Esophagus muscularis mucosa (tissue), 3 donors: Measurements from ENCODE around the gene GALC.

ENCODE experiments used
- EP300 ChIP-seq: sonication (generic); formaldehyde crosslinking; IDR thresholded peaks from one replicate; pipeline ENCODE4 v1.6.1; 2017; ENCODE audit warnings: antibody characterized with exemption
- TF ChIP-seq, protein P1 (sequence below), 3 experiments: fragments of 200-600 bp in 2 of 3; fragments of 450-650 bp in 1 of 3; sonication (generic) in 2 of 3; IDR thresholded peaks; one replicate each; pipeline ENCODE4 v1.5.1; 2017 to 2019; ENCODE audit warnings: antibody characterized with exemption in 3 of 3, mild to moderate bottlenecking in 2 of 3, moderate library complexity in 1 of 3

DNA sequence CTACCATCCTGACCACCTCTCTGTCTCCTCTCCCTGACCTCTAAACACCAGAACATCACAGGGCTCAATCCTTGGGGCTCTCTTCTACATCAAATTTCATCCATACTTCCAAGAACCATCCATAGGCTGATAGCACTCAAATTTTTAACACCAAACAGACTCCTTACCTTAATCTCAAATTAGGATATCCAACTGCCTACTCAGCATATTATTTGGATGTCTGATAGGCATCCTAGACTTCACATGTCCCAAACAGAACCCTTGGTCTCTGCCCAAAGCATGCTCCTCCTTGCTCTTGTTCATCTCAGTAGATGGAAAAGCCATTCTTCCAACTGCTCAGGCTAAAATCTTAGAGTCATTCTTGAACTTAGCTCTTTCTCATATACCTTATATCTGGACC, 91.3 kb downstream of the GALC start:
- TF ChIP-seq, protein P1, sequence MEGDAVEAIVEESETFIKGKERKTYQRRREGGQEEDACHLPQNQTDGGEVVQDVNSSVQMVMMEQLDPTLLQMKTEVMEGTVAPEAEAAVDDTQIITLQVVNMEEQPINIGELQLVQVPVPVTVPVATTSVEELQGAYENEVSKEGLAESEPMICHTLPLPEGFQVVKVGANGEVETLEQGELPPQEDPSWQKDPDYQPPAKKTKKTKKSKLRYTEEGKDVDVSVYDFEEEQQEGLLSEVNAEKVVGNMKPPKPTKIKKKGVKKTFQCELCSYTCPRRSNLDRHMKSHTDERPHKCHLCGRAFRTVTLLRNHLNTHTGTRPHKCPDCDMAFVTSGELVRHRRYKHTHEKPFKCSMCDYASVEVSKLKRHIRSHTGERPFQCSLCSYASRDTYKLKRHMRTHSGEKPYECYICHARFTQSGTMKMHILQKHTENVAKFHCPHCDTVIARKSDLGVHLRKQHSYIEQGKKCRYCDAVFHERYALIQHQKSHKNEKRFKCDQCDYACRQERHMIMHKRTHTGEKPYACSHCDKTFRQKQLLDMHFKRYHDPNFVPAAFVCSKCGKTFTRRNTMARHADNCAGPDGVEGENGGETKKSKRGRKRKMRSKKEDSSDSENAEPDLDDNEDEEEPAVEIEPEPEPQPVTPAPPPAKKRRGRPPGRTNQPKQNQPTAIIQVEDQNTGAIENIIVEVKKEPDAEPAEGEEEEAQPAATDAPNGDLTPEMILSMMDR (IDR thresholded peaks at IDR 0.05): no peak
- TF ChIP-seq EP300: no peak
